Coronary artery (tissue), 2 donors: ENCODE measurements around the gene SYNRG.

Source experiments
- DNase-seq: peaks from one replicate; pipeline ENCODE4 v3.0.0-alpha.2; 2017; ENCODE audit warnings: low spot score
- H3K27ac ChIP-seq, 2 donors: fragments of 200-600 bp; sonication (generic); one replicate each; pipeline ENCODE4 v1.5.1; 2016 to 2019
- H3K4me3 ChIP-seq: fragments of 200-600 bp; sonication (generic); 2 replicates; pipeline ENCODE4 v1.5.1; 2016; ENCODE audit warnings: mild to moderate bottlenecking, moderate library complexity
- TF ChIP-seq, protein P1 (sequence below): fragments of 200-600 bp; sonication (generic); IDR thresholded peaks from one replicate; pipeline ENCODE4 v1.5.1; 2019; ENCODE audit warnings: antibody characterized with exemption

SYNRG gene

DNA sequence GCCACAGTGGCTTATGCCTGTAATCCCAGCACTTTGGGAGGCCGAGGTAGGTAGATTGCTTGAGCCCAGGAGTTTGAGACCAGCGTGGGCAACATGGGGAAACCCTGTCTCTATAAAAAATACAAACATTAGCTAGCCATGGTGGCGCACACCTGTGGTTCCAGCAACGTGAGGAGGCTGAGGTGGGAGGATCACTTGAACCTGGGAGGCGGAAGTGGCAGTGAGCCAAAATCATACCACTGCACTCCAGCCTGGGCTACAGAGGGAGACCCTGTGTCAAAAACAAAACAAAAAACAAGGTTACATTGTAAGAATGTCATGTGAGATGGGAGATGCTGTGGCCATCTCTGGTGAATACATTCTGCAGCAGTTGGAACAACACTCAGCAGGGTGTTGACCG, 106.1 kb downstream of the SYNRG start:
- DNase-seq = no peak
- no peak overlapping the region for H3K4me3 ChIP-seq
- no peak overlapping the region for H3K27ac ChIP-seq
- TF ChIP-seq, protein P1, sequence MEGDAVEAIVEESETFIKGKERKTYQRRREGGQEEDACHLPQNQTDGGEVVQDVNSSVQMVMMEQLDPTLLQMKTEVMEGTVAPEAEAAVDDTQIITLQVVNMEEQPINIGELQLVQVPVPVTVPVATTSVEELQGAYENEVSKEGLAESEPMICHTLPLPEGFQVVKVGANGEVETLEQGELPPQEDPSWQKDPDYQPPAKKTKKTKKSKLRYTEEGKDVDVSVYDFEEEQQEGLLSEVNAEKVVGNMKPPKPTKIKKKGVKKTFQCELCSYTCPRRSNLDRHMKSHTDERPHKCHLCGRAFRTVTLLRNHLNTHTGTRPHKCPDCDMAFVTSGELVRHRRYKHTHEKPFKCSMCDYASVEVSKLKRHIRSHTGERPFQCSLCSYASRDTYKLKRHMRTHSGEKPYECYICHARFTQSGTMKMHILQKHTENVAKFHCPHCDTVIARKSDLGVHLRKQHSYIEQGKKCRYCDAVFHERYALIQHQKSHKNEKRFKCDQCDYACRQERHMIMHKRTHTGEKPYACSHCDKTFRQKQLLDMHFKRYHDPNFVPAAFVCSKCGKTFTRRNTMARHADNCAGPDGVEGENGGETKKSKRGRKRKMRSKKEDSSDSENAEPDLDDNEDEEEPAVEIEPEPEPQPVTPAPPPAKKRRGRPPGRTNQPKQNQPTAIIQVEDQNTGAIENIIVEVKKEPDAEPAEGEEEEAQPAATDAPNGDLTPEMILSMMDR = no peak

DNA sequence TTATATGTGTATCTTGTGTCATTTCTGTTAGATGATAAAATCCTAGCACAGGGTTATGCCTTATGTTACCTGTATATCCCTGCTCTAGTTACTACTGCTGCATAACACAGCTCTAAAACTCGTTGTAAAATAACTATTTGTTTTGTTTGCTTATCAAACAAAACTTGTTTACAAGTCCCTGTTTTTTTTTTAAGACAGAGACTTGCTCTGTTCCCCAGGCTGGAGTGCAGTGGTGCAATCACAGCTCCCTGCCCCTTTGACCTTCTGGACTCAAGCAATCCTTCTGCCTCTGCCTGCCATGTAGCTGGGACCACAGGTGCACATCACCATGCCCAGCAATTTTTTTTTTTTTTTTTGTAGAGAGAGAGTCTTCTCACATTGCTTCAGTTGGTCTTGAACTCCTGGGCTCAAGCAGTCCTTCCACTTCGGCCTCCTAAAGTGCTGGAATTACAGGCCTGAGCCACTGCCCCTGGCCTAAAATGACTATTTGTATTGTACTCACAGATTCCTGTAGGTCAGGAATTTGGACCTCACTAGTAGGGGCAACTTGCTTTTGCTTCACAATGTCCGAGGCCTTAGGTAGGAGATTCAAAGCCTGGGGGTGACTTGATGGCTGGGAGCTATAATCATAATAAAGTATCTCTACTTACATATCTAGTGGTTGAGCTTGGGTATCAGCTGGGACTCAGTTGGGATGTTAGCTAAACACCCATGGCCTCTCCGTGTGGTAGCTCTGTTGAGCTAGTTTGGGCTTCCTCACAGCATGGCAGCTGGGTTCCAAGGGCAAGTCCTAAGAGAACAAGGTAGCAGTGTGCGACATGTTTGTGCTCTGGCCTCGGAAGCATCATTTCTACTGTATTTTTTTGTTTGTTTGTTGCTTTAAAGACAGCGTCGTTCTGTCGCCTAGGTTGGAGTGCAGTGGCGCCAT, 106.9 kb downstream of the SYNRG start:
- H3K4me3 ChIP-seq = no peak overlapping the region
- no peak overlapping the region for H3K27ac ChIP-seq
- TF ChIP-seq, protein P1 = no peak
- no peak for DNase-seq

GRCh38 chr17:37500378-37500777, 108.8 kb downstream of the SYNRG start:
- Histone ChIP-seq H3K27ac (no peak overlapping the region), H3K4me3 (no peak overlapping the region)
- TF ChIP-seq, protein P1 = no peak
- DNase-seq = no peak

DNA sequence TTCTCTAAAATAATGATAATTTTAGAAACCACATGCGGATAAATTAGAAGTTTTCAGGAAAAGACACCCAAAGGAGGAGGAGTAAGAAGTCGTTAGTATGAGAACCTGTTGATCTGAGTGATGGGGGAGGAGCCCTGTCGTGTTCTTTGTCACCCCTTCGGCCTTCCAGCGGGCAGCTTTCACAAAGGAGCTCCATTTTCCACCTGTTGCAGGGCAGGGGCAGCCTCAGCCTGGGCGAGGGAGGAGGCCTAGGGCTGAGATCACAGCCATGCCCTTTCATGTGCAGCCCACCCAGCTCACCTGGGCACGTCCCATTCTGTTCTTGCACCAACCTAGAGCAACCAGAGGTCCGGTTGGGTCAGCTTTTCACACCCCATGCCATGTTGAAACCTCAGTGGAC, 114.2 kb downstream of the SYNRG start:
- H3K4me3 ChIP-seq = no peak overlapping the region
- no peak overlapping the region for H3K27ac ChIP-seq
- no peak for DNase-seq
- TF ChIP-seq, protein P1 = no peak

GRCh38 chr17:37494401-37494831, 114.8 kb downstream of the SYNRG start:
- DNase-seq = no peak
- TF ChIP-seq, protein P1 = no peak
- Histone ChIP-seq H3K4me3 (no peak overlapping the region), H3K27ac (no peak overlapping the region)

DNA sequence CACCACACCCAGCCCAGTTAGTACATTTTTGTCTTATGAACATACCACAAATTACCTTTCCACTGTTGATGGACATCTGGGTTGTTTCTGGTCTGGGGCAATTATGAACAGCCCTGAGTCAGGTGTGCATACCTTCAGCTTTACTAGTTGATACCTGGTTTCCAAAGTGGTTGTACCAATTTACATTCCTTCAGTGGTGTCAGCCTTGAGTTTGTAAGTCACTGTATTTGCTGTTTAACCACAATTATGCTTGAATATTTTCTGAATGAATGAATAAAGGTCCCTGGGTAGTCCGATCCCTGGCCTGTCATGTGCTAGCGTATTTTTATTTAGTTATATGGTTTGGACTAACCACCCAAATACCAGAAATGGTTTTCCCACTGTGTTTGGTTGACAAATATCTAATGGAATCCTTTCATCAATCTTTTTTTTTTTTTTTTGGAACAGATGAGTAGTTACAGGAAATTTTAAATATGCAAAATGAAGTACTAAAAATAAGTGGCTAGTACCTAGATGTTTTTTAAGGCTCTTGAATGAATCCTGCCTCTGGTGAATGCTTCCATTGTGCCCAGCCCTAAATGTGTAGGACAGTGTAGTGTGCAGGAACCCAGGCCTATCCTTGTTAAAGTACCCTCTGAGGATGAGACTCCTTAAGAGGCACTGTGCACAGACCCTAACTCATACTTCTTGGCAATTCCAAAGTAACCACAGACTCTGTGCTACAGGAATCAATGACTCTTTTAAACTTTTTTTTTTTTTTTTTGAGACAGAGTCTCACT, 115.8 kb downstream of the SYNRG start:
- TF ChIP-seq, protein P1 = no peak
- Histone ChIP-seq H3K4me3 (no peak overlapping the region), H3K27ac (peak overlapping the region in 1 of 2 donors; percentile 13)
- no peak for DNase-seq
